A549 (cell line): Measurements from ENCODE around the gene UVRAG.

Experiments used
- EP300 ChIP-seq, 2 experiments: fragments of >200 bp; sonication (Bioruptor Twin); formaldehyde crosslinking; IDR thresholded peaks; 2 replicates in 1 of 2; 3 replicates in 1 of 2; pipeline ENCODE4 v1.6.1; 2016 to 2017
- POLR2A ChIP-seq: IDR thresholded peaks from 2 replicates; pipeline ENCODE4 v1.6.1; 2012; ENCODE audit warnings: mild to moderate bottlenecking, low read length
- RARB ChIP-seq: fragments of 250-450 bp; sonication (Bioruptor Pico); IDR thresholded peaks from 2 replicates; pipeline ENCODE4 v1.8.0; 2021; ENCODE audit warnings: mild to moderate bottlenecking, moderate library complexity
- TF ChIP-seq, protein P1 (sequence below): fragments of >200 bp; sonication (Bioruptor Twin); formaldehyde crosslinking; IDR thresholded peaks from 3 replicates; pipeline ENCODE4 v1.5.1; 2016
- TF ChIP-seq, protein P2 (sequence below): fragments of 250-450 bp; sonication (Bioruptor Pico); IDR thresholded peaks from 2 replicates; pipeline ENCODE4 v1.5.0; 2021; ENCODE audit warnings: mild to moderate bottlenecking, moderate library complexity, borderline replicate concordance

DNA sequence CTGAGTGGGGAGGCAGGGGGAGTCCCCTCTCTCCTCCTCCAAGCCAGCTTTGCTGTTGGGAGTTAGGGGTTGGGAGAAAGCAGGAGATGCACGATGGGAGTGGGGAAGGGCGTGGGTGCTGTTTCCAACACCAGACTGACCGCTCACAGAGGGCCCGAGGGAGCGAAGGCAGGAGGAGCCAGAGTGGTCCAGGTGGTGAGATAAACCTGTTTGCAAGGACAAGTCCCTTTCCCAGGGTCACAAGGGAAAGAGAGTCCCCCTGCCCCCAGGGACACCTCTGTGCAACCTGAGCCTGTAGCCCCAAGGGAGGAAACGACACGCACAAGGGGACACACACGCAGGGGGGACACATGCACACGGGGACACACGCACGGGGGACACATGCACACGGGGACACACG is 349.1 kb downstream of the UVRAG start:
- TF ChIP-seq, protein P1, sequence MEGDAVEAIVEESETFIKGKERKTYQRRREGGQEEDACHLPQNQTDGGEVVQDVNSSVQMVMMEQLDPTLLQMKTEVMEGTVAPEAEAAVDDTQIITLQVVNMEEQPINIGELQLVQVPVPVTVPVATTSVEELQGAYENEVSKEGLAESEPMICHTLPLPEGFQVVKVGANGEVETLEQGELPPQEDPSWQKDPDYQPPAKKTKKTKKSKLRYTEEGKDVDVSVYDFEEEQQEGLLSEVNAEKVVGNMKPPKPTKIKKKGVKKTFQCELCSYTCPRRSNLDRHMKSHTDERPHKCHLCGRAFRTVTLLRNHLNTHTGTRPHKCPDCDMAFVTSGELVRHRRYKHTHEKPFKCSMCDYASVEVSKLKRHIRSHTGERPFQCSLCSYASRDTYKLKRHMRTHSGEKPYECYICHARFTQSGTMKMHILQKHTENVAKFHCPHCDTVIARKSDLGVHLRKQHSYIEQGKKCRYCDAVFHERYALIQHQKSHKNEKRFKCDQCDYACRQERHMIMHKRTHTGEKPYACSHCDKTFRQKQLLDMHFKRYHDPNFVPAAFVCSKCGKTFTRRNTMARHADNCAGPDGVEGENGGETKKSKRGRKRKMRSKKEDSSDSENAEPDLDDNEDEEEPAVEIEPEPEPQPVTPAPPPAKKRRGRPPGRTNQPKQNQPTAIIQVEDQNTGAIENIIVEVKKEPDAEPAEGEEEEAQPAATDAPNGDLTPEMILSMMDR: no peak
- no peak for TF ChIP-seq EP300 (IDR thresholded peaks at IDR 0.05)
- no peak for TF ChIP-seq POLR2A
- TF ChIP-seq, protein P2, sequence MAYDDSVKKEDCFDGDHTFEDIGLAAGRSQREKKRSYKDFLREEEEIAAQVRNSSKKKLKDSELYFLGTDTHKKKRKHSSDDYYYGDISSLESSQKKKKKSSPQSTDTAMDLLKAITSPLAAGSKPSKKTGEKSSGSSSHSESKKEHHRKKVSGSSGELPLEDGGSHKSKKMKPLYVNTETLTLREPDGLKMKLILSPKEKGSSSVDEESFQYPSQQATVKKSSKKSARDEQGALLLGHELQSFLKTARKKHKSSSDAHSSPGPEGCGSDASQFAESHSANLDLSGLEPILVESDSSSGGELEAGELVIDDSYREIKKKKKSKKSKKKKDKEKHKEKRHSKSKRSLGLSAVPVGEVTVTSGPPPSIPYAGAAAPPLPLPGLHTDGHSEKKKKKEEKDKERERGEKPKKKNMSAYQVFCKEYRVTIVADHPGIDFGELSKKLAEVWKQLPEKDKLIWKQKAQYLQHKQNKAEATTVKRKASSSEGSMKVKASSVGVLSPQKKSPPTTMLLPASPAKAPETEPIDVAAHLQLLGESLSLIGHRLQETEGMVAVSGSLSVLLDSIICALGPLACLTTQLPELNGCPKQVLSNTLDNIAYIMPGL (CRISPR knock-in tag): no peak
- no peak for TF ChIP-seq RARB (CRISPR knock-in tag)
